Stimulated activated CD8-positive, alpha-beta memory T cell treated with anti-CD3 and anti-CD28 coated beads, Interleukin-7, amount 100 ng/mL, for 48 hours (primary cell): ENCODE data around the gene UNC13A.

Experiments
- DNase-seq, 2 donors: peaks; one replicate each; pipeline ENCODE4 v3.0.0-alpha.2; 2020; ENCODE audit warnings: low read depth in 1 of 2; ENCODE audit errors: extremely low read depth in 1 of 2

The UNC13A gene

DNA sequence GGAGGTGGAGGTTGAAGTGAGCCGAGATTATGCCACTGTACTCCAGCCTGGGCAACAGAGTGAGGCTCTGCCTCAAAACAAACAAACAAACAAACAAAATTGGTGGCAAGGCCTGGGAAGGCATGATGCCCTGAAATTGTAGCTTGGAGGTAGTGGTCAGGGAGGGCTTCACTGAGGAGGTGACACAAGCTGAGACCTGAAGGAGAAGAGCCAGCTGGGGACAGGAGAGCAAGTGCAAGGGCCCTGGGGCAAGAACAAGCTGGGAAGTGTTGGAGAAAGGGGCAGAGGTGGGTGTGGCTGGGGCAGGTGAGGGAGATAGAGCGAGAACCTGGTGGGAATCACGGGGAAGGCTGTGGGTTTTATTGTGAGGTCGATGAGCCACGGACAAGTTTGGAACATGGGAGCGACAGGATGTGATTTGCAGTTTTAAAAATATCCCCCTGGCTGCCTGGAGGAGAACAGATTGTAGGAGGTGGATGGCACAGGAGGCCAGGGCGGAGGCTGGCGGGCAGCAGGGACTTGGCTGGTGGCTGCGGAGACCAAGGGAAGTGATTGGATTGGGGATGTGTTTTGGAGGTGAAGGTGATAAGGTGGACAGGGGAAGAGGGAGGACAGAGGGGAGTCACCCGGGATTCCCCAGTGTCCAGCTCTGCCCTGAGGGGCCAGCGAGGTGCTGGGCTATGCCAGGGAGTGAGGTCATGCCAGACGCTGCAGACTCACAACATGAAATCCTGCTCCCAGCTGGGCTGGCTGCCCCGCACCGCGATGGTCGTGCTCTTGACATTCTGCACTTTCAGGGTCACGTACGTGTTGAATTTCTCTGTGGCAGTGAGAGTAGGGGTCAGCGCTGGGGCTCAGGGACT is 14.0 kb downstream of the UNC13A start:
- DNase-seq = no peak

- DNase-seq = peak in 1 of 2 donors; percentile 5
Observed at GRCh38 chr19:17671906-17672305, 16.2 kb downstream of the UNC13A start.

DNA sequence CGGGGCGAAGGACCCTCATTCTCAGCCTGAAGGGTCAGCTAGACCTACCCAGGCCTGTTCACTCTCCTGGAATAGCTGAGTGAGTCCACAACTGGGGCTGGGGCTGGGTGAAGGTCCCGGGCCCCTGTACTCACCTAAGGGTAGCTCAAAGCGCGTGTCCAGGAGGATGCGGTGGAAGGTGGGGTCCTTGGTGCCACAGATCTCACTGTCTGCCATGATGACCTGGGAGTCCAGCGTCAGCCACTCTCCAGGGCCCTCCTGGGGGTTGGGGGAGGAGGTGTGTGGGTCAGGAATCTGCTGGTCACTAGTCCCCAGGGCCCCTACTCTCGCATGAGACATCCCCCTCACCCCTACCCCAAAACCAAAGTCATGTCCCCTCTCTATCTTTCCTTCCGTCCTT is 18.7 kb downstream of the UNC13A start:
- DNase-seq = no peak

DNA sequence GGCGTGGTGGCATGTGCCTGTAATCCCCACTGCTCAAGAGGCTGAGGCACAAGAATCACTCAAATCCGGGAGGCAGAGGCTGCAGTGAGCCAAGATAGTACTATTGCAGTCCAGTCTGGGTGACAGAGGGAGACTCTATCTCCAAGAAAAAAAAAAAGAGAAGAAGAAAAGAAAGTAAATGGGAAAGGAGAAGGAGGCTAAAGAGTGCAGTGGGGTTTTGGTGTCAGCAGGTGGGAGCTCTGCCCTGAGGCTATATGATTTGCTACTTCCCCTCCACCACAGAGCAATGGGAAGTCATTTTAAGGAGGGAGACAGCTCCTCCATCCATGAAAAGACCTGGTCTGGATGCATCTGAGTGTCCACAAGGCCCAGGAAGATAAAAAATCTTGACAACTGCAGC is 23.1 kb downstream of the UNC13A start:
- no peak for DNase-seq

GRCh38 chr19:17659996-17660395 is 28.2 kb downstream of the UNC13A start:
- DNase-seq = no peak

GRCh38 chr19:17658666-17659065 is 29.5 kb downstream of the UNC13A start:
- no peak for DNase-seq

GRCh38 chr19:17658240-17658639 is 29.9 kb downstream of the UNC13A start:
- no peak for DNase-seq

GRCh38 chr19:17656970-17657369 is 31.2 kb downstream of the UNC13A start:
- no peak for DNase-seq

DNA sequence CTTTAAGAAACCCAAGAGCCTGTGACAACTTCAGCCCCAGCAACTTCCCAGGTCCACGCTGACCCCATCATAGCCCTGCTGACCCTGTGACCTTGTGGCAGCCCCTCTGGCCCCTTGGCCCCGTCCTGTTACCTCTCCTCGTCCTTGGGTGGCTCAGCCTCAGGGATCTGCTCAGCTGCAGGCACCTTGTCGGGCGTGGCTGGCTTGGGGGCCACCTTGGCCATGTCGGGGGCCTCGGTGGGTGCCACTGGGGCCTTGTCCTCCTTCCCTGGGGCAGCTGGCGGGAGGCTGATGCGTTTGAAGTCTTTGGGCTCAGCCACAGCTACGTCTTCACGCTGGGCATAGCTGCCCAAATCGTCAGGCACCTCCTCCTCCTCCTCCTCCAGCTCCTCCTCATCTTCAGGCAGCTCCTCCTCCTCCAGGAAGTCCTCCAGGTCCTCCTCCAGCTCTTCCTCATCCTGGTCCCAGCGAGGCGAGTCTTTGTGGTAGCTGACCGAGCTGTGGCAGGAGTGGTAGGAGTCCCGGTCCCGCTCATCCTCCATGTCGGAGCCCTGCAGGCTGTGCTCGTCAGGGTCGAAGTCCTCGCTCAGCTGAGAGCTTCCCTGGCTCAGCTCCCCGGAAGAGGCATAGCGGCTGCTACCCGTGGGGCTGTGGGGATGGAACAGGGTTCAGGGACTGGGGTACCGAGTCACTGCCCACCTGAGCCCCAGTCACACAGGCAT is 32.2 kb downstream of the UNC13A start:
- no peak for DNase-seq

DNA sequence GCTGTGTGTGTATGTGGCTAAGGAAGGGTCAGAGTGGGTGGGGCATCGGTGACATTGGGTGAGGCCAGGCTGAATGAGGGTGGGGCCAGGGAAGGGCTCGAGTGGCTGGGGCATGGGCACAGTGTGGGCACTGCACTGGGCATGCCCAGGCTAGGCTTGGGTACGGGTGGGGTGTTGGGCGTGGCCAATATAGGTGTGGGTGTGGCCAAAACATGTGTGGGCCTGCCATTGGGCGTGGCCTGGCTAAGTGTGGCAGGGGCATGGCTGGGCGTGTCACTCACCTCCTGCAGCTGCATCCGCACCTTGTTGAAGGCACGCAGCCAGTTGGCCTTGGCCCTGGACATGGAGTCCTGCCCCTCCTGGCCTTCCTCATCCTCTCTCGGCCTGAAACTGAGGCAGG is 33.2 kb downstream of the UNC13A start:
- DNase-seq = no peak

DNA sequence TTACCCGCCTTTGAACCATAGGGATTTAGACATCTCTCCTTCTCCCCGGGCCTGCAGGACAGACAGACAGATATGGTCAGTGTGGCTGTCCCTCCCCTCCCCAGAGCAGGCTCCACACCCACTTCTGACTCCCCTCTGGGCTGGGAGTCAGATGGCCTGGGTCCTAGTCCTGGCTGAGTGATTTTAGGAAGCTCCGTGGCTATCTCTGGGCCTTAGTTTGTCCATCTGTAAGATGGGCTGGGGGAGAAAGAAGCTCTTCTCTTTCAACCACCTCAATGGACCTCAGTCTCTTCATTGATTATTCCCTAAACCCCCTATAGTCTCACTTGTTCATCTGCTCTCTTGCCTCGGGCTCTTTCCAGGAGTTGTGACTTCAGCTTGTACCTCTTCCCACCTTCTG is 35.5 kb downstream of the UNC13A start:
- DNase-seq = no peak

GRCh38 chr19:17648786-17649185 is 39.4 kb downstream of the UNC13A start:
- no peak for DNase-seq

DNA sequence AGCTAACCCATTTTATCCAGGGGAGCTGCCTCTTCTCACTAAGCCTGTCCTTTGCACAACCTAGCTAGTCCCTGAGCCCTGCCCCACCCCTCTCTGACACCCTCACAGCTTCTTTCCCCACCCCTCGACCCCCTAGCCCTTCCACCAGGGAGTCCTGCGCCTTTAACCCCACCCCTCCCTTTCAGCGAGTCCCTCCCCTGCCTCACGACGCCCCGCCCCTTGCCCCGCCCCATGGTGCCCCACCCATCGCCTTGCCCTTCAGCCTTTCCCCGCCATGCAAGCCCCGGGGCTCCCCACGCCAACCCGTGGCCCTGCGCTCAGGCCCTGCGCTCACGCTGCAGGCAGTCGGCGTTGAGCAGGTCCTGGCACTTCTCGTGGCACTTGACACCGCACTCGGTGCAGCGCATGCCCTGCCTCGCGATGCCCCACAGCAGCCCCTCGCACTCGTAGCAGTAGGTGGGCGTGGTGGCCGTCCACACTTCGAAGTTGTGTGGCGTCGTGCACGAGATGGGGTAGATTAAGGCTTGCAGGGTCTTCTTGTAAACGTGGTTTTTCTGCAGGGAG is 40.0 kb downstream of the UNC13A start:
- peak in 1 of 2 donors; percentile 5 for DNase-seq

DNA sequence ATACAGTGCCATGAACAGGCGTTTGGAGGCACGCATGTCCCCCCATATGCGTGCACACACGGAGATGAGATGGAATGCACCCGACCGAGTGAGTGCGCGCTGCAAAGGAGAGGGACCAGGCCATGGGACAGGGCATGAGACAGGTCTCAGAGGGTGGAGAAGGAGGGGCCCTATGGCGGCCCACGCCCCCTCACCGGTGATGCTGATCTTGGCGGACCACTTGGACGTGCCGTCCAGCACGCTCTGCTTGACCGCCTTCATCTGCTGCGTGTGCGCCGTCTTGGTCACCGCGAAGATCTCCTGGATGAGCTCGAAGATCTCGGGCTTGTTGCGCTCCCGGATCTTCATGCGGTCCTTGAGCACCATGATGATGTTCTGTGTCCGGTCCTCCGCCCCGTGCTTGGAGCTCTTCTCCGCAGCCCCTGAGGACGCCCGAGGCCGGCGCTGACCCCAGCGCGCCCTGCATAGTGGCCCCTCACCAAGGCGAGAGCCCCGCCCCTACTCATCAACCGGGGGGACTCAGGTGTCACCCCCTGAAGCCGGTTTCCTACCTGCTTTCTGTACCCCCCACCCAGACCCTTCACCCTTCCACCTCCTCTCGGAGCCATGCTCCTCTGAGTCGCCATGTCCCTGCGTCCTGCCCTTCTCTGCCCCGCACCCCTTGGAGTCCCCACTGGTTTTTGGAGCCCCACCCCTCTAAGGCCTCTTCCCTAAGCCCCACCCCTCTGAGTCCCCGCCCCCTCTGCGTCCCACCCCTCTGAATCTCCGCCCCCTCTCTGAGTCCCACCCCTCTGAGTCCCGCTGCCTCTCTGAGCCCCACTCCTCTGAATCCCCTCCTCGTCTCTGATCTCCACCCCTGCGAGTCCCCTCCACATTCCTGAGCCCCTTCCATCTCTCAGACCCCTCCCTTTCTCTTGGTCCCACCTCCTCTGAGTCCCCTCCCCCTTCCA is 40.8 kb downstream of the UNC13A start:
- DNase-seq = no peak

- DNase-seq = no peak
Observed at GRCh38 chr19:17646441-17646840, 41.7 kb downstream of the UNC13A start.

GRCh38 chr19:17645339-17645963 is 42.7 kb downstream of the UNC13A start:
- DNase-seq = no peak

- DNase-seq = no peak
Observed at GRCh38 chr19:17642656-17643055, 45.5 kb downstream of the UNC13A start.

- DNase-seq = no peak
Observed at GRCh38 chr19:17641846-17642245, 46.3 kb downstream of the UNC13A start.

DNA sequence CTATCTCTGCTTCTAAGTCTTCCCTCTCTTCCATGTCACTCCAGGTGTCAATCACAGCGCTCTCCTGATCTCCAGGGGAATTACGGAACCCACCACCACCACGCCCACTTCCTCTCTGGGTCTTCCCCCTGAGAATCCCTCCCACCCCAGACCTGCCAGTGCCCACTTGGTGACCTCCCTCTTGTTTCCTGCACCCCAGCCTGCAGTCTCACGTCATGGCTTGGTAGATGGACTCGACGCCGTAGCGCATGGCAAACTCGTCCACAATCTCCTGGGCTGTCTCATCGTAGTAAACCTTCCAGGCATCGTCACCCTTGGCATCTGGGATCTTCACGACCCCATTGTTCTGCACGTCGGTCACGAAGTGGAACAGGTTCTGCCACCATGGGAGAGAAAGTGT is 47.0 kb downstream of the UNC13A start:
- no peak for DNase-seq

DNA sequence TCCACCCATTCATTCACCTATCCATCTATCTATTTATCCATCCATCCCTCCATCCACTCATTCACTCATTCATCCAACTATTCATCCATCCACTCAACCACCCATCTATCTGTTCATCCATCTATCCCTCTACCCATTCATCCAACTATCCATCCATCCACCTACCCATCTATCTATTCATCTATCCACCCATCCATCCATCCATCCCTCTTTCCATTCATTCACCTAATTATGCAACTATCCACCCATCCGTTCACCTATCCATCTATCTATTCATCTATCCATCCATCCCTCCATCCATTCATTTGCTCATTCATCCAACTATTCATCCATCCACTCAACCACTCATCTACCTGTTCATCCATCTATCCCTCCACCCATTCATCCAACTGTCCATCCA is 54.5 kb downstream of the UNC13A start:
- DNase-seq = no peak
